ENCODE results near the gene GAS2L2.

DNA sequence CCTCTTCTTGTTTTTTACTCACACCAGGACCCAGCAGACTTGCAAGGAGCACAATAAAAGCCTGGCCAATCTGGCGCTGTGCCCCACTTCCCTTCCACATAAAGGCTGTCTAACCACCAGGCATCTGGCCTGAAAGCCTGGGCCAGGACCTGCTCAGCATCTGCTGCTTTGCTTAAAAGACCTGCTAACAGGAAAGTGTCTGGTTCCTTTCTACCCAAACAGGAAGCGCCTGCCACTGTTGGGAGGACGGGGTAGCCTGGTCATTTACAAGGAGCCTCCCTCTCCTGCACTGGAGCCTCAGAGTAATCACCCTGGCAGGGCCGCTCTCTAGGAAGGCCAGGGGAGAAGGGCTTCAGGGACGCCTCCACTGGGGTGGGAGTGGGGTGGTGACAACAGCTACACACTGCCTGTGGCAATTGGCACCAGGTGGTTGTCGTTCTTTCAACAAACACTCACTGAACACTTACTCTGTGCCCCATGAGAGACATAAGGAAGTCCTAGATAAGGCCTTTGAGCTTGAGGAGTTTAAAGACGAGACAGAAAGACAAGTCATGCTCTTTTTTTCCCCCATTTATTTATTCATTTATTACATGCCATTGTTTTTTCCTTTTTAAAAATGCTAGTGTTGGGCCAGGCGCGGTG is 48.7 kb upstream of the GAS2L2 start:
- TF ChIP-seq, protein P1, sequence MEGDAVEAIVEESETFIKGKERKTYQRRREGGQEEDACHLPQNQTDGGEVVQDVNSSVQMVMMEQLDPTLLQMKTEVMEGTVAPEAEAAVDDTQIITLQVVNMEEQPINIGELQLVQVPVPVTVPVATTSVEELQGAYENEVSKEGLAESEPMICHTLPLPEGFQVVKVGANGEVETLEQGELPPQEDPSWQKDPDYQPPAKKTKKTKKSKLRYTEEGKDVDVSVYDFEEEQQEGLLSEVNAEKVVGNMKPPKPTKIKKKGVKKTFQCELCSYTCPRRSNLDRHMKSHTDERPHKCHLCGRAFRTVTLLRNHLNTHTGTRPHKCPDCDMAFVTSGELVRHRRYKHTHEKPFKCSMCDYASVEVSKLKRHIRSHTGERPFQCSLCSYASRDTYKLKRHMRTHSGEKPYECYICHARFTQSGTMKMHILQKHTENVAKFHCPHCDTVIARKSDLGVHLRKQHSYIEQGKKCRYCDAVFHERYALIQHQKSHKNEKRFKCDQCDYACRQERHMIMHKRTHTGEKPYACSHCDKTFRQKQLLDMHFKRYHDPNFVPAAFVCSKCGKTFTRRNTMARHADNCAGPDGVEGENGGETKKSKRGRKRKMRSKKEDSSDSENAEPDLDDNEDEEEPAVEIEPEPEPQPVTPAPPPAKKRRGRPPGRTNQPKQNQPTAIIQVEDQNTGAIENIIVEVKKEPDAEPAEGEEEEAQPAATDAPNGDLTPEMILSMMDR (IDR thresholded peaks at IDR 0.05): no peak
- TF ChIP-seq POLR2A (IDR thresholded peaks at IDR 0.05): no peak
